GM23248 (cell line): ENCODE measurements around the gene UNC13B. TPM values are rescaled to one million over a fixed set of nuclear protein-coding genes. Genes with fewer than 3 reads are reported as not detected.

ENCODE experiments used
- DNase-seq: peaks from one replicate; pipeline ENCODE4 v3.0.0-alpha.2; 2015
- H2AFZ ChIP-seq: fragments of 200-600 bp; sonication (generic); 2 replicates; pipeline ENCODE4 v1.6.1; 2016; ENCODE audit warnings: antibody characterized with exemption
- H3F3A ChIP-seq: fragments of 200-600 bp; sonication (generic); 2 replicates; pipeline ENCODE4 v1.6.1; 2016; ENCODE audit warnings: mild to moderate bottlenecking, antibody characterized with exemption, mixed run types; ENCODE audit not compliant: insufficient read depth
- H3K27ac ChIP-seq: fragments of 200-600 bp; sonication (generic); 2 replicates; pipeline ENCODE4 v1.5.1; 2016; ENCODE audit warnings: mild to moderate bottlenecking
- H3K27me3 ChIP-seq: fragments of 200-600 bp; sonication (generic); replicated peaks from 2 replicates; pipeline ENCODE4 v1.6.1; 2016; ENCODE audit warnings: mild to moderate bottlenecking; ENCODE audit not compliant: insufficient read depth
- H3K36me3 ChIP-seq: fragments of 200-600 bp; sonication (generic); 2 replicates; pipeline ENCODE4 v1.6.1; 2016; ENCODE audit warnings: low read depth, mild to moderate bottlenecking
- H3K4me1 ChIP-seq: fragments of 200-600 bp; sonication (generic); 2 replicates; pipeline ENCODE4 v1.6.1; 2016; ENCODE audit warnings: mild to moderate bottlenecking; ENCODE audit not compliant: insufficient read depth
- H3K4me2 ChIP-seq: fragments of 200-600 bp; sonication (generic); one replicate; pipeline ENCODE4 v1.6.1; 2016; ENCODE audit warnings: mild to moderate bottlenecking; ENCODE audit not compliant: unreplicated experiment
- H3K4me3 ChIP-seq: fragments of 200-600 bp; sonication (generic); 2 replicates; pipeline ENCODE4 v1.5.1; 2016; ENCODE audit warnings: mild to moderate bottlenecking
- H3K79me2 ChIP-seq: fragments of 200-600 bp; sonication (generic); 2 replicates; pipeline ENCODE4 v1.6.1; 2016; ENCODE audit warnings: mild to moderate bottlenecking; ENCODE audit not compliant: insufficient read depth
- H3K9ac ChIP-seq: fragments of 200-600 bp; sonication (generic); 2 replicates; pipeline ENCODE4 v1.6.1; 2016; ENCODE audit warnings: mild to moderate bottlenecking
- H3K9me2 ChIP-seq: fragments of 200-600 bp; sonication (generic); 2 replicates; pipeline ENCODE4 v1.6.1; 2016; ENCODE audit warnings: mixed run types, mild to moderate bottlenecking, moderate library complexity; ENCODE audit not compliant: insufficient read depth
- H3K9me3 ChIP-seq: fragments of 200-600 bp; sonication (generic); one replicate; pipeline ENCODE4 v1.6.1; 2017; ENCODE audit warnings: low read depth
- H4K20me1 ChIP-seq: fragments of 200-600 bp; sonication (generic); 2 replicates; pipeline ENCODE4 v1.6.0; 2016; ENCODE audit not compliant: insufficient read depth
- EZH2 ChIP-seq: fragments of 200-600 bp; sonication (generic); IDR thresholded peaks from 2 replicates; pipeline ENCODE4 v1.6.1; 2018; ENCODE audit warnings: antibody characterized with exemption, mild to moderate bottlenecking; ENCODE audit not compliant: insufficient read depth, poor library complexity, severe bottlenecking
- EZH2phosphoT487 ChIP-seq: fragments of 200-600 bp; sonication (generic); IDR thresholded peaks from 2 replicates; pipeline ENCODE4 v1.6.1; 2018; ENCODE audit warnings: antibody characterized with exemption, moderate library complexity, mild to moderate bottlenecking, low read depth; ENCODE audit not compliant: insufficient read depth
- WGBS, 2 experiments: methylation state at CpG; one replicate each; pipeline ENCODE4 v1.1.6; 2015 to 2017; ENCODE audit warnings: low lambda C conversion rate in 2 of 2, low coverage in 1 of 2; ENCODE audit errors: missing lambda C conversion rate in 2 of 2; 5-methylcytosine and 5-hydroxymethylcytosine counted together
- in situ Hi-C: fragments of 300-500 bp; cut with MboI; formaldehyde crosslinking; loops from 2 replicates; pipeline ENCODE4 v1.15.0; 2020
- polyA plus RNA-seq: library from polyadenylated mRNA; unstranded; fragments of >200 nt; fragmentation: Nextera tagmentation; extraction: Ambion mirVana; gene quantifications from 2 replicates; pipeline ENCODE4 v1.2.1, GENCODE V29; 2016
- total RNA-seq: library from RNA; depleted of rRNA; stranded (reverse); fragments of >200 nt; shearing (Covaris generic); gene quantifications from 2 replicates; pipeline ENCODE4 v1.2.3, GENCODE V29; 2014

The UNC13B gene
- total and polyA plus RNA-seq, 2 experiments from 2014 or later = 5.5 to 15.3 TPM

DNA sequence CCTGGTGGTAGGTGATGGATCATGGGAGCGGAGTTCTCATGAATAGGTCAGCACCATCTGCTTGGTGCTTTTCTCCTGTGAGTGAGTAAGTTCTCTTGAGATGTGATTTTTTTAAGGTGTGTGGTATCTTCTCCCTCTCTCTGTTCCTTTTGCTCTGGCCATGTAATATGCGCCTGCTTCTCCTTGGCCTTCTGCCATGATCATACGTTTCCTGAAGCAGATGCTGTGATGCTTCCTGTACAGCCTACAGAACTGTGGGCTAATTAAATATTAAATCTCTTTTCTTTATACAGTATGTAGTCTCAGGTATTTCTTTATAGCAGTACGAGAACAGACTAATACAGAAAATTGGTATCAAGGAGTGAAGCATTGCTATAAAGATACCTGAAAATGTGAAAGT, 36.4 kb downstream of the UNC13B start:
- TF ChIP-seq EZH2 = no peak
- no peak for TF ChIP-seq EZH2phosphoT487
- Histone ChIP-seq H3K9me3 (no peaks in the 10 kb centered on the region), H3K4me1 (no peaks in the 10 kb centered on the region), H3K4me2 (no peak overlapping the region), H3K27ac (no peak overlapping the region), H3K4me3 (no peak overlapping the region), H3K36me3 (no peaks in the 10 kb centered on the region), H3K9ac (no peak overlapping the region), H3F3A (no peaks in the 10 kb centered on the region), H3K79me2 (0 out of 2 replicates have a peak, but pooled peaks cover 4% of the 10 kb centered on the region), H4K20me1 (no peaks in the 10 kb centered on the region), H3K9me2 (no peaks in the 10 kb centered on the region), H3K27me3 (no peaks in the 10 kb centered on the region), H2AFZ (no peak overlapping the region)
- in situ Hi-C loops = no loop called here
- WGBS, 2 experiments = 67% methylated on average over 4 of the region's 4 CpGs
- DNase-seq = no peak

GRCh38 chr9:35203528-35203927, 41.7 kb downstream of the UNC13B start:
- no peak overlapping the region for H3K4me3 ChIP-seq
- H3K79me2 ChIP-seq = no peaks in the 10 kb centered on the region
- H3F3A ChIP-seq = no peaks in the 10 kb centered on the region
- no peak for DNase-seq
- WGBS, 2 experiments = 39 to 45% methylated on average over 2 of the region's 2 CpGs
- H3K27me3 ChIP-seq = no peaks in the 10 kb centered on the region
- H3K4me1 ChIP-seq = no peaks in the 10 kb centered on the region
- H4K20me1 ChIP-seq = no peaks in the 10 kb centered on the region
- H2AFZ ChIP-seq = no peak overlapping the region
- H3K4me2 ChIP-seq = no peak overlapping the region
- H3K36me3 ChIP-seq = no peaks in the 10 kb centered on the region
- in situ Hi-C loops = no loop called here
- H3K9me3 ChIP-seq = no peaks in the 10 kb centered on the region
- no peaks in the 10 kb centered on the region for H3K9me2 ChIP-seq
- TF ChIP-seq EZH2 (no peak), EZH2phosphoT487 (no peak)
- H3K27ac ChIP-seq = no peak overlapping the region
- H3K9ac ChIP-seq = no peak overlapping the region

DNA sequence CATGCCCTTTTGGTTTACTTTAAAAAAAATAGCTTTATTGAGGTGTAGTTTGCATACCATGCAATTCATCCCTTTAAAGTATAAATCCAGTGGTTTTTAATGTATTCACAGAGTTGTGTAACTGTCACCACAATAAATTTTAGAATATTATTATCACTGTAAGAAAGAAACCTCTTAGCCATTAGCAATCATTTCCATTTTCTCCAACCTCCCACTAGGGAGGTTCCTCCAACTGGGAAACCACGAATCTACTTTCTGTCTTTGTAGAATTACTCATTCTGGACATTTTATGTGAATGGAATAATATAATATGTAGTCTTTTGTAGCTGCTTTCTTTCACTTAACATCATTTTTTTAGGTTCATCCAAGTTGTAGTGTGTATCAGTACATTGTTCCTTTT, 43.5 kb downstream of the UNC13B start:
- Histone ChIP-seq H3K27ac (no peak overlapping the region), H3K9me3 (no peaks in the 10 kb centered on the region), H4K20me1 (no peaks in the 10 kb centered on the region), H3K4me3 (no peak overlapping the region), H3K4me1 (no peaks in the 10 kb centered on the region), H3K9ac (no peak overlapping the region), H3K9me2 (no peaks in the 10 kb centered on the region), H3K36me3 (no peaks in the 10 kb centered on the region), H3F3A (no peaks in the 10 kb centered on the region), H3K27me3 (no peaks in the 10 kb centered on the region), H3K79me2 (no peaks in the 10 kb centered on the region), H2AFZ (no peak overlapping the region), H3K4me2 (no peak overlapping the region)
- DNase-seq = no peak
- TF ChIP-seq EZH2 = no peak
- no peak for TF ChIP-seq EZH2phosphoT487
- WGBS, 2 experiments = 35 to 38% methylated on average over 1 of the region's 1 CpG
- in situ Hi-C loops = no loop called here

DNA sequence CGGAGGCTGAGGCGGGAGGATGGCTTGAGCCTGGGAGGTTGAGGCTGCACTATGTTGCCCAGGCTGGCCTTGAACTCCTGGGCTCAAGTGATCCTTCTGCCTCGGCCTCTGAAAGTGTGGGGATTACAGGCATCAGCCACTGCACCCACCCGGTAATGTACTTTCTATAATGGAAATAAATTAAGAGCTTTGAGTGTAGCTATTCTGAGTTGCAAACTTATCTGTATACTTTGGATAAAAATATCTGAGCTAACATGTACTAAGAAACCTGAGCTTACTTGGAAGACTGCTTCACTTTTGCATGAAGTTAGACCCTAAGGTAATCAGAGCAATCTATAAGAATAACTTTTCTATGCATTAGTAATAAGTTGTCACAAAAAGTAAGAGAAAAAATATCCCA, 50.0 kb downstream of the UNC13B start:
- no peak for DNase-seq
- no peaks in the 10 kb centered on the region for H4K20me1 ChIP-seq
- no peaks in the 10 kb centered on the region for H3K79me2 ChIP-seq
- no peaks in the 10 kb centered on the region for H3K36me3 ChIP-seq
- 94 to 96% methylated on average over 4 of the region's 4 CpGs for WGBS, 2 experiments
- H3F3A ChIP-seq = no peaks in the 10 kb centered on the region
- in situ Hi-C loops = no loop called here
- H3K9ac ChIP-seq = no peak overlapping the region
- H3K9me3 ChIP-seq = no peaks in the 10 kb centered on the region
- no peaks in the 10 kb centered on the region for H3K4me1 ChIP-seq
- H3K27me3 ChIP-seq = no peaks in the 10 kb centered on the region
- no peaks in the 10 kb centered on the region for H3K9me2 ChIP-seq
- H3K4me3 ChIP-seq = no peak overlapping the region
- TF ChIP-seq EZH2 (no peak), EZH2phosphoT487 (no peak)
- no peak overlapping the region for H3K4me2 ChIP-seq
- H2AFZ ChIP-seq = no peak overlapping the region
- no peak overlapping the region for H3K27ac ChIP-seq

DNA sequence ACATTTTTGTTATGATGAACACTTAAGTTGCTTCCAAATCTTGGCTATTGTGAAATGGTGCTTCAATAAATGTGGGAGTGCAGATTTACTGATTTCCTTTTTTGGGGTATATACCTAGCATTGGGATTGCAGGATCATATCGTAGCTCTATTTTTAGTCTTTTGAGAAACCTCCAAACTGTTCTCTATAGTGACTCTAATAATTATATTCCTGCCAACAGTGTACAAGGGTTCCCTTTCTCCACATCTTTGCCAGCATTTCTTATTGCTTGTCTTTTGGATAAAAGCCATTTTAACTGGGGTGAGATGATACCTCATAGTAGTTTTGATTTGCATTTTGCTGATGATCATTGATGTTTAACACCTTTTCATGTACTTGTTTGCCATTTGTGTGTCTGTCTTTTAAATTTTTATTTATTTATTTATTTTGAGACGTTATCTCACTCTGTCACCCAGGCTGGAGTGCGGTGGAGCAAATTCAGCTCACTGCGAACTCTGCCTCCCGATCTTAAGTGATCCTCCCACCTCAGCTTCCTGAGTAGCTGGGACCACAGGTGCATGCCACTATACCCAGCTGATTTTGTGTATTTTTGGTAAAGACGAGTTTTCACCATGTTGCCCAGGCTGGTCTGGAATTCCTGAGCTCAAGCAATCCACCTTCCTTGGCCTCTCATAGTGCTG, 59.0 kb downstream of the UNC13B start:
- Histone ChIP-seq H4K20me1 (no peaks in the 10 kb centered on the region), H3F3A (no peaks in the 10 kb centered on the region), H3K79me2 (no peaks in the 10 kb centered on the region), H3K9ac (no peak overlapping the region), H3K4me2 (no peak overlapping the region), H3K9me2 (no peaks in the 10 kb centered on the region), H3K36me3 (no peaks in the 10 kb centered on the region), H2AFZ (no peak overlapping the region), H3K27ac (no peak overlapping the region), H3K4me1 (no peaks in the 10 kb centered on the region), H3K4me3 (no peak overlapping the region), H3K9me3 (no peaks in the 10 kb centered on the region), H3K27me3 (no peaks in the 10 kb centered on the region)
- 89 to 90% methylated on average over 6 of the region's 6 CpGs for WGBS, 2 experiments
- no peak for DNase-seq
- in situ Hi-C loops = no loop called here
- TF ChIP-seq EZH2 = no peak
- TF ChIP-seq EZH2phosphoT487 = no peak
